ENCODE measurements around the gene IL31. TPM values are rescaled to one million over a fixed set of nuclear protein-coding genes. Genes with fewer than 3 reads are reported as not detected.

The IL31 gene
- total RNA-seq, 1 donor from 2014 or later = not detected

- no peak overlapping the region for H3K4me3 Mint-ChIP-seq (ENCODE audit: unreplicated experiment)
- no peak for DNase-seq
- peaks cover 10% of the 10 kb centered on the region for H3K9me3 Mint-ChIP-seq (ENCODE audit: unreplicated experiment)
- peaks cover 12% of the 10 kb centered on the region for H3K4me1 Mint-ChIP-seq (ENCODE audit: low read depth, unreplicated experiment)
- H3K27ac Mint-ChIP-seq (ENCODE audit: unreplicated experiment) = no peak overlapping the region
- no peaks in the 10 kb centered on the region for H3K36me3 Mint-ChIP-seq (ENCODE audit: unreplicated experiment)
- H3K27me3 Mint-ChIP-seq (ENCODE audit: unreplicated experiment) = peaks cover 9% of the 10 kb centered on the region
- TF ChIP-seq CTCF (IDR thresholded peaks at IDR 0.05; ENCODE audit: partially characterized antibody, unreplicated experiment) = no peak
Measured at GRCh38 chr12:122130150-122130549, 43.9 kb downstream of the IL31 start.

GRCh38 chr12:122129131-122129530, 44.9 kb downstream of the IL31 start:
- no peak overlapping the region for H3K4me3 Mint-ChIP-seq (ENCODE audit: unreplicated experiment)
- no peak for DNase-seq
- H3K4me1 Mint-ChIP-seq (ENCODE audit: low read depth, unreplicated experiment) = peaks cover 12% of the 10 kb centered on the region
- peaks cover 10% of the 10 kb centered on the region for H3K9me3 Mint-ChIP-seq (ENCODE audit: unreplicated experiment)
- H3K36me3 Mint-ChIP-seq (ENCODE audit: unreplicated experiment) = no peaks in the 10 kb centered on the region
- no peak overlapping the region for H3K27ac Mint-ChIP-seq (ENCODE audit: unreplicated experiment)
- TF ChIP-seq CTCF (IDR thresholded peaks at IDR 0.05; ENCODE audit: partially characterized antibody, unreplicated experiment) = no peak
- peaks cover 7% of the 10 kb centered on the region for H3K27me3 Mint-ChIP-seq (ENCODE audit: unreplicated experiment)

GRCh38 chr12:122128481-122128880, 45.5 kb downstream of the IL31 start:
- TF ChIP-seq CTCF (IDR thresholded peaks at IDR 0.05; ENCODE audit: partially characterized antibody, unreplicated experiment) = no peak
- no peak overlapping the region for H3K27ac Mint-ChIP-seq (ENCODE audit: unreplicated experiment)
- no peak overlapping the region for H3K4me3 Mint-ChIP-seq (ENCODE audit: unreplicated experiment)
- H3K4me1 Mint-ChIP-seq (ENCODE audit: low read depth, unreplicated experiment) = peaks cover 14% of the 10 kb centered on the region
- peaks cover 6% of the 10 kb centered on the region for H3K27me3 Mint-ChIP-seq (ENCODE audit: unreplicated experiment)
- no peak for DNase-seq
- H3K36me3 Mint-ChIP-seq (ENCODE audit: unreplicated experiment) = no peaks in the 10 kb centered on the region
- peaks cover 10% of the 10 kb centered on the region for H3K9me3 Mint-ChIP-seq (ENCODE audit: unreplicated experiment)

- no peak for DNase-seq
- H3K36me3 Mint-ChIP-seq (ENCODE audit: unreplicated experiment) = no peaks in the 10 kb centered on the region
- H3K4me1 Mint-ChIP-seq (ENCODE audit: low read depth, unreplicated experiment) = peaks cover 18% of the 10 kb centered on the region
- H3K27ac Mint-ChIP-seq (ENCODE audit: unreplicated experiment) = no peak overlapping the region
- no peak overlapping the region for H3K4me3 Mint-ChIP-seq (ENCODE audit: unreplicated experiment)
- no peak for TF ChIP-seq CTCF (IDR thresholded peaks at IDR 0.05; ENCODE audit: partially characterized antibody, unreplicated experiment)
- H3K27me3 Mint-ChIP-seq (ENCODE audit: unreplicated experiment) = peaks cover 6% of the 10 kb centered on the region
- H3K9me3 Mint-ChIP-seq (ENCODE audit: unreplicated experiment) = peaks cover 11% of the 10 kb centered on the region
Measured at GRCh38 chr12:122127839-122128238, 46.2 kb downstream of the IL31 start.

- Mint-ChIP-seq H3K4me3 (ENCODE audit: unreplicated experiment) (no peak overlapping the region), H3K27me3 (ENCODE audit: unreplicated experiment) (peaks cover 10% of the 10 kb centered on the region), H3K9me3 (ENCODE audit: unreplicated experiment) (peaks cover 9% of the 10 kb centered on the region), H3K36me3 (ENCODE audit: unreplicated experiment) (no peaks in the 10 kb centered on the region), H3K4me1 (ENCODE audit: low read depth, unreplicated experiment) (peaks cover 20% of the 10 kb centered on the region), H3K27ac (ENCODE audit: unreplicated experiment) (no peak overlapping the region)
- DNase-seq = no peak
- TF ChIP-seq CTCF (IDR thresholded peaks at IDR 0.05; ENCODE audit: partially characterized antibody, unreplicated experiment) = no peak
Measured at GRCh38 chr12:122126713-122127597, 47.1 kb downstream of the IL31 start.

All from glutamatergic neuron (in vitro differentiated cells).